ENCODE results near the gene MICAL3.
"Not testable (repeated sequence)": the region's sequence is repeated elsewhere in the genome, so short reads cannot be mapped to it uniquely, and the experiment has no call there.

The MICAL3 gene

GRCh38 chr22:18053216-18053946, 29.0 kb upstream of the MICAL3 start:
- H3K36me3 Mint-ChIP-seq (ENCODE audit: low read depth); H3K4me3 Mint-ChIP-seq; H3K9me3 Mint-ChIP-seq; H3K4me1 Mint-ChIP-seq (ENCODE audit: low read depth); H3K27me3 Mint-ChIP-seq (ENCODE audit: low read depth); H3K27ac Mint-ChIP-seq: not testable (repeated sequence)

GRCh38 chr22:18051113-18051512, 26.8 kb upstream of the MICAL3 start:
- H3K9me3 Mint-ChIP-seq, result not testable (repeated sequence)

DNA sequence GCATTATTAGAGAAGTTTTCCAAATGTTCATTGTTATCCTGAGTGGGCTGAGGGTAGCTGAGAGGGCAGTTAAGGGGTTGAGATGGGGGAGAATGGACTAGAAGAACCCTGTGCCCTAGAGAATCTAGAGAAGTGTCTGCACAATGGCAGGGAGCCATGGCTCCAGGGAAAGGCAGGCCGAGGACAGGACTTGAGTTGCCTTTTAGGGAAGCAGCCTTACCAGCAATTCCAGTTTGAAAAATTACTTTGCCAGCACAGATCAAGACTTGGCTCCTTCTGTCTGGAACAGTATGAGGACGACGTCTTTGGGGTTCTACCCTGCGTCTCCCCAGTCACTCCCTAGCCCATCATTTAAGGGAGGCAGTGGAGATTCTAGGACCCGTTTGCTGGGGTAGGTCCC, 25.7 kb upstream of the MICAL3 start:
- no peaks in the 10 kb centered on the region for H3K4me1 Mint-ChIP-seq (ENCODE audit: low read depth)
- H3K36me3 Mint-ChIP-seq (ENCODE audit: low read depth), result no peaks in the 10 kb centered on the region
- H3K4me3 Mint-ChIP-seq, result no peak overlapping the region
- H3K27me3 Mint-ChIP-seq (ENCODE audit: low read depth), result no peaks in the 10 kb centered on the region
- H3K27ac Mint-ChIP-seq, result no peak overlapping the region
- no peaks in the 10 kb centered on the region for H3K9me3 Mint-ChIP-seq

More at GRCh38 chr22:18051113-18051512, 26.8 kb upstream of the MICAL3 start:
- H3K4me1 Mint-ChIP-seq (ENCODE audit: low read depth); H3K27me3 Mint-ChIP-seq (ENCODE audit: low read depth); H3K36me3 Mint-ChIP-seq (ENCODE audit: low read depth); H3K4me3 Mint-ChIP-seq; H3K27ac Mint-ChIP-seq: not testable (repeated sequence)

GRCh38 chr22:18048441-18048898, 24.1 kb upstream of the MICAL3 start:
- Mint-ChIP-seq H3K27me3 (ENCODE audit: low read depth) (peaks cover 3% of the 10 kb centered on the region), H3K27ac (no peak overlapping the region), H3K4me1 (ENCODE audit: low read depth) (no peaks in the 10 kb centered on the region), H3K9me3 (no peaks in the 10 kb centered on the region), H3K36me3 (ENCODE audit: low read depth) (no peaks in the 10 kb centered on the region), H3K4me3 (no peak overlapping the region)

DNA sequence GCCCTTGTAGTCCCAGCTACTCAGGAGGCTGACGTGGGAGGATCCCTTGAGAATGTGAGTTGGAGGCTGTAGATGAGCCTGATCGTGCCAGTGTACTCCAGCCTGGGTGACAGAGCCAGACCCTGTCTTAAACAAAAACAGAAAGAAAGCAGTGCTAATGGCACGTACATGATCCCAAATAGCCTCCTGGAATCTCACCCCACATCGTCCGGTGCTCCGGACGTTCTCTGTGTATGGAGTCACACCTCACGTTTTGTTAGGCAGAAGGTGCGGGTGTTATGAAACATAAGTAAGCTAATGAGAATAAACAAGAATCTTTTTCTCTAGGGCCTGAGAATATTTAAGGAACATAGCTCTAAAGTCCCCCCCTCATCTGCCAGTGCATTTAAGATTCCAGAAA, 23.7 kb upstream of the MICAL3 start:
- Mint-ChIP-seq H3K4me1 (ENCODE audit: low read depth) (no peaks in the 10 kb centered on the region), H3K9me3 (no peaks in the 10 kb centered on the region), H3K4me3 (no peak overlapping the region), H3K27me3 (ENCODE audit: low read depth) (peaks cover 3% of the 10 kb centered on the region), H3K27ac (no peak overlapping the region), H3K36me3 (ENCODE audit: low read depth) (no peaks in the 10 kb centered on the region)

GRCh38 chr22:18045794-18046193, 21.4 kb upstream of the MICAL3 start:
- Mint-ChIP-seq H3K27me3 (ENCODE audit: low read depth) (peaks cover 3% of the 10 kb centered on the region), H3K9me3 (no peaks in the 10 kb centered on the region), H3K4me1 (ENCODE audit: low read depth) (no peaks in the 10 kb centered on the region), H3K36me3 (ENCODE audit: low read depth) (no peaks in the 10 kb centered on the region), H3K4me3 (no peak overlapping the region), H3K27ac (no peak overlapping the region)

DNA sequence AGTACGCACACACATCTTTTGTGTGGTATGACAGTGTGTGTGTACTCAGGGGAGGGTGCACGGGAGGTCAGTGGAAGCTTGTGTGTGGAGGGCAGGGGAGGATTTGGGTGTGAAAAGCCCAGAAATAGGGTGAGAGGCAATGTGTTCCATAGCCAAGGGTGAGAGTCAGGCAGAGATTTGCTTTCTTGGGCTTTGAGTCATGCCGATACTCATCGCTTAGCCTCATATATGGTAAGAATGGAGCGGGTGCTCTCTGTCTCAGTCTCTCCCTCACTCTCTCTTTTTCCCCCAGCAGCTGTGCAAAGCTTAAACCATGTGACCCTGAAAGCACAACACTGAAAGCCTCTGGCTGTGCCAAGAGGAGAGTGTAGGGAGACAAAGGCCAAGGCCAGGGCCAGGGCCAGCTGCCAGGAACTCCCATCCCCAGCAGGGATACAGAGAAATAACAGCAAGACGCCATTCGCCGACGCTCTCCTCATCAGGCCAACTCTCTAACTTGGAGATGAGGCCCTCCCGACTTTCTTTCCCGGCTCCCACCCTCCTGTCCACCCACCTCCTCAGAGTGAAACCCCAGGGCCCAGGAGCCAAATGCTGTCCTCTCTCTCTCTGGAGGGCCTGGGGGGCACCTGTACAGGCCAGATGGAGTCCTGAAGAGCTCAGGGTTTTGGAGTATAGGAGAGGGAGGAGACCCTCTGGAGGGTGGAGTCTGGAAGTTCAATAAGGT, 20.3 kb upstream of the MICAL3 start:
- Mint-ChIP-seq H3K4me1 (ENCODE audit: low read depth) (no peaks in the 10 kb centered on the region), H3K27me3 (ENCODE audit: low read depth) (peaks cover 3% of the 10 kb centered on the region), H3K9me3 (no peaks in the 10 kb centered on the region), H3K36me3 (ENCODE audit: low read depth) (no peaks in the 10 kb centered on the region), H3K27ac (no peak overlapping the region), H3K4me3 (no peak overlapping the region)

- Mint-ChIP-seq H3K27ac (no peak overlapping the region), H3K4me1 (ENCODE audit: low read depth) (no peaks in the 10 kb centered on the region), H3K9me3 (no peaks in the 10 kb centered on the region), H3K36me3 (ENCODE audit: low read depth) (no peaks in the 10 kb centered on the region), H3K27me3 (ENCODE audit: low read depth) (peaks cover 3% of the 10 kb centered on the region), H3K4me3 (no peak overlapping the region)
Observed at GRCh38 chr22:18042685-18043084, 18.3 kb upstream of the MICAL3 start.

GRCh38 chr22:18040898-18041297, 16.5 kb upstream of the MICAL3 start:
- H3K4me3 Mint-ChIP-seq; H3K27me3 Mint-ChIP-seq (ENCODE audit: low read depth); H3K4me1 Mint-ChIP-seq (ENCODE audit: low read depth); H3K27ac Mint-ChIP-seq; H3K36me3 Mint-ChIP-seq (ENCODE audit: low read depth); H3K9me3 Mint-ChIP-seq: not testable (repeated sequence)

GRCh38 chr22:18035751-18036150, 11.4 kb upstream of the MICAL3 start:
- no peaks in the 10 kb centered on the region for H3K4me1 Mint-ChIP-seq (ENCODE audit: low read depth)
- peaks cover 11% of the 10 kb centered on the region for H3K27me3 Mint-ChIP-seq (ENCODE audit: low read depth)
- no peak overlapping the region for H3K4me3 Mint-ChIP-seq
- no peak overlapping the region for H3K27ac Mint-ChIP-seq
- no peaks in the 10 kb centered on the region for H3K36me3 Mint-ChIP-seq (ENCODE audit: low read depth)
- H3K9me3 Mint-ChIP-seq, result no peaks in the 10 kb centered on the region

GRCh38 chr22:18034076-18034475, 9.7 kb upstream of the MICAL3 start:
- no peak overlapping the region for H3K4me3 Mint-ChIP-seq
- H3K4me1 Mint-ChIP-seq (ENCODE audit: low read depth), result no peaks in the 10 kb centered on the region
- no peak overlapping the region for H3K27ac Mint-ChIP-seq
- H3K9me3 Mint-ChIP-seq, result no peaks in the 10 kb centered on the region
- no peaks in the 10 kb centered on the region for H3K36me3 Mint-ChIP-seq (ENCODE audit: low read depth)
- peaks cover 25% of the 10 kb centered on the region for H3K27me3 Mint-ChIP-seq (ENCODE audit: low read depth)

DNA sequence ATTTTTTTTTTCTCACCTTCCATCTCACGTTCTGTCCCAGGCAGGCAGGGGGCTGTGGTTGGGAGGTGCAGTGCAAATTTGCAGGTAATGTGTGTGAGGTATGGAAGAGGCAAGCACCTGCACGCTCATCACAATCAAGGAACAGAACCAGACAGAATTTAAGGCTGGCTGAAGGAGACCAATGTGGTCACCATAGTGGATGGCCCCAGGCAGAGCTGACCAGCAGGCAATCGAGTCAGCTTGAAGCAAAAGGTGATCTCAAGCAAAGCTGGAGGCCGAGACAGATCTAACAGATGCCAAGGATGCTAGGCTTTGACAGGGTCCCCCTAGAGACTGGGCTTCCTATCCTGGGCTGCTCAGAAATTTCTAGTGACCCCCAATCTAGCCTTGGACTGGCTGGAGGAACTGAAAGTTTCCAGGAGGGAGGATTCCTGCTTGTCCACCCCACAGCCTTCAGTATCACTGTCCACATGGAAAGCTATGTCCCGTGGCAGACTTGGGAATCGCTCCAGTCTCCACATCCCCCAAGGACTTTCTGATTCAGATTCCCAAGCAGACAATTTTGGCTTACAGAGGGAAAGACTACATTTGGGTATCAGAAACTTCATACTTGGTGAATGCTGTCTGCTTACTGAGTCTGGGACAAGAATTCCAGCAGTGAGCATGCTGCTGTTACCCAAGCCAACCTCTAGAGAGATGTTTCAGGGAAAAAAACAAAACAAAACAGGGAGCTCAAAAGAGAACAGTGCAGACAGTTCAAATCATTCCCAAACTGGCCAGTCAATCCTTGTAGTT, 9.0 kb upstream of the MICAL3 start:
- Mint-ChIP-seq H3K4me1 (ENCODE audit: low read depth) (no peaks in the 10 kb centered on the region), H3K27me3 (ENCODE audit: low read depth) (peaks cover 28% of the 10 kb centered on the region), H3K27ac (no peak overlapping the region), H3K4me3 (no peak overlapping the region), H3K9me3 (no peaks in the 10 kb centered on the region), H3K36me3 (ENCODE audit: low read depth) (no peaks in the 10 kb centered on the region)

GRCh38 chr22:18032455-18033101, 8.2 kb upstream of the MICAL3 start:
- H3K36me3 Mint-ChIP-seq (ENCODE audit: low read depth), result no peaks in the 10 kb centered on the region
- H3K9me3 Mint-ChIP-seq, result no peaks in the 10 kb centered on the region
- no peak overlapping the region for H3K4me3 Mint-ChIP-seq
- H3K27me3 Mint-ChIP-seq (ENCODE audit: low read depth), result peaks cover 35% of the 10 kb centered on the region
- H3K4me1 Mint-ChIP-seq (ENCODE audit: low read depth), result no peaks in the 10 kb centered on the region
- H3K27ac Mint-ChIP-seq, result no peak overlapping the region

DNA sequence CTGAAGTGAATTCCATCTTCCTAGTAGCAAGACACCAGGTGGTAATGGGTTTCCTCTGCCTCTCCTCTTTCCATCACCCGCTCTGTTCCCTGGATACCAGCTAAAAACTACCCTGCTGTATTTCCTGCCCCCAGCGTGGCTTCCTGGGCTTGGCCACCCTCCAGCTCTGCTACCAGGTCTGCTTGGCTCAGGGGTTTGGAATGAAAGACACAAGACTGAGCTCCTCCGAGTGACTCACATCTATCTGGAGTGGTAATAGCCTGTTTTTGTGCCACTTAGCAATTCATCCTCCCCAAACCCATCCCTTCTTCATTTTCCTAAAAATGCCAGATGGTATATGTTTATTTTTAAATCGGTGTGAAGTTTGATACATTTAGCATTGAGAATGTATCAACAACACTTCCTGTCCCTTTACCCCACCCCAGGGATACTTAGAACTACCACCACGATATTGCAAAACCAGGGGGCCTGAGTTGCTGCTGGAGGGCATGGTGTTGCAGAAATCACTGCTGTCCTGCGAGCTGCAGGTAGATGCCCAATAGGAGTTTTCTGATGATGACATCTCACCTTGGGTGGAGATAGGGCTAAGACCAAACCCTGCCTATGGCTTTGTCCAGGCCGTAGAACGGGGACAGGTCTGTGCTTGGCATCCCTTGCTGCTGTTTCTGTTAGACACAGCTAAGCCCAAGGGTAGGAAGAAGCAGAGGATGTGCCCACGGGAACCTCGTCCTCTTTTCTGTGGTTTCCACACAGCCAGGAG, 7.5 kb upstream of the MICAL3 start:
- Mint-ChIP-seq H3K9me3 (no peaks in the 10 kb centered on the region), H3K27ac (no peak overlapping the region), H3K36me3 (ENCODE audit: low read depth) (no peaks in the 10 kb centered on the region), H3K4me3 (no peak overlapping the region), H3K27me3 (ENCODE audit: low read depth) (peaks cover 42% of the 10 kb centered on the region), H3K4me1 (ENCODE audit: low read depth) (no peaks in the 10 kb centered on the region)
